Ovary (tissue), 1 donor: ENCODE results near the gene RANBP1.

ENCODE experiments used
- EP300 ChIP-seq: sonication (generic); formaldehyde crosslinking; IDR thresholded peaks from one replicate; pipeline ENCODE4 v1.6.1; 2017; ENCODE audit warnings: antibody characterized with exemption
- POLR2A ChIP-seq: fragments of 450-650 bp; IDR thresholded peaks from one replicate; pipeline ENCODE4 v1.6.1; 2017; ENCODE audit warnings: antibody characterized with exemption, mild to moderate bottlenecking, moderate library complexity

- TF ChIP-seq POLR2A, result no peak
- TF ChIP-seq EP300, result no peak
Observed at GRCh38 chr22:20136603-20136873, 20.6 kb downstream of the RANBP1 start.
